Endothelial cell (in vitro differentiated cells): ENCODE results near the gene MRPS11. TPM values are rescaled to one million over a fixed set of nuclear protein-coding genes. Genes with fewer than 3 reads are reported as not detected.

Experiments used
- DNase-seq: peaks from one replicate; pipeline ENCODE4 v3.0.0; 2021; ENCODE audit warnings: low spot score
- H3K27ac Mint-ChIP-seq: one replicate; pipeline ENCODE4 v1.8.0; 2021; ENCODE audit warnings: mixed read lengths, inconsistent platforms; ENCODE audit not compliant: unreplicated experiment
- H3K27me3 Mint-ChIP-seq: one replicate; pipeline ENCODE4 v1.8.0; 2021; ENCODE audit warnings: mild to moderate bottlenecking, moderate library complexity, mixed read lengths, inconsistent platforms; ENCODE audit not compliant: unreplicated experiment
- H3K36me3 Mint-ChIP-seq: one replicate; pipeline ENCODE4 v1.8.0; 2021; ENCODE audit warnings: mild to moderate bottlenecking, low read depth, mixed read lengths, inconsistent platforms; ENCODE audit not compliant: unreplicated experiment
- H3K4me1 Mint-ChIP-seq: one replicate; pipeline ENCODE4 v1.8.0; 2021; ENCODE audit warnings: mild to moderate bottlenecking, mixed read lengths, inconsistent platforms; ENCODE audit not compliant: unreplicated experiment
- H3K4me3 Mint-ChIP-seq: one replicate; pipeline ENCODE4 v1.8.0; 2021; ENCODE audit warnings: mild to moderate bottlenecking, mixed read lengths, inconsistent platforms; ENCODE audit not compliant: unreplicated experiment
- H3K9me3 Mint-ChIP-seq: one replicate; pipeline ENCODE4 v1.8.0; 2021; ENCODE audit warnings: mixed read lengths, inconsistent platforms; ENCODE audit not compliant: unreplicated experiment
- CTCF ChIP-seq: fragments of 200-600 bp; sonication (generic); IDR thresholded peaks from one replicate; pipeline ENCODE4 v1.5.0; 2021; ENCODE audit warnings: antibody characterized with exemption; ENCODE audit not compliant: unreplicated experiment
- long read RNA-seq: library from polyadenylated mRNA; unstranded; transcript quantifications from one replicate; pipeline ENCODE4 v2.0.0, GENCODE V29; 2020; ENCODE audit not compliant: unreplicated experiment
- total RNA-seq: library from RNA; stranded (reverse); fragmentation: NEBNext Ultra II Directional; extraction: Animal tissue kit (Norgen Biotek cat#: 25700); gene quantifications from one replicate; pipeline ENCODE4 v1.2.1, GENCODE V29; 2021; ENCODE audit not compliant: unreplicated experiment

Gene MRPS11
- 42.9 TPM for total RNA-seq
- long read RNA-seq, transcript MRPS11-201 (6 exons, 3,644 nt), result major isoform, 10 of 25 reads
- long read RNA-seq, partial matches to known transcripts, result 6 of 25 reads
- long read RNA-seq, other reads (novel, unspliced or antisense), result 9 of 25 reads

DNA sequence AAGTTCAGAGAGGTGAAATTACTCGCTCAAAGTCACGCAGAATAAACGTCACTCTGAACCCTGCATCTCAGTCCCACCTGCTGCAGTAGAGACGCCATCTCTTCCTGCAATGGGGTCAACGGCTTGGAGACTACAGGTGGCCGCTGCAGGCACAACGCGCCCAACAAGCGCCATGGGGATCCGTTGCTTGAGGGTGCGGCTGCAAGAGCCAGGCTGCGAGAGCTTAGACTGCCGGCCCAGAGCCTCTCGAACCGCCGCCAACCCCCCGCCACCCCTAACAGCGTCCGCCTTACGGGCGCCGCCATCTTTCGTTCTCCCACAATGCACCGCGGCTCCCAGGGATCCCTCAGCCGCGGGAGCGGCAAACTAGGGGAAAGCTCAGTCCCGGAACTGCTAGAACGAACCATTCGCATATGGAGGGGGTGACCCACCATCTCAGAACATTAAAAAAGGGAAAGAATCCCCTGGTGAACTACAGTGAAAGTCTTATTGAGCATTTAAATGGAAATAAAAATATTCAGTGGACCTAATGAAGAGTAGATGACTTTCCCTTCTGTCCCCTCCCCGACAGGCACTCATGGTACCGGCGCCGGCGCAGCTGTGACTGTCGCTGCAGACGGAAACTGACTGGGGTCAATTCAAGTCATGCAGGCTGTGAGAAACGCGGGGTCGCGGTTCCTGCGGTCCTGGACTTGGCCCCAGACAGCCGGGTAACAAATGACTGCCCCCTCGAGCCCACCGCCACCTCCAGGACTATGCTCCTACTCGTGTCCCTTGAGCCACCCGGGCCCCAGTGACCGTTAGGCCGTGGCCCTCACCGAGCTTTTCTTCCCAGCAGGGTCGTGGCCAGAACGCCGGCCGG is at the start of gene MRPS11, which contains the start of gene MRPL46:
Gene MRPS11 (plus strand): TSS at position 636 of the 862 bp plus-strand sequence. CDS start 10 bp downstream, at position 646.
Gene MRPL46 (minus strand): TSS at position 316 of the 862 bp plus-strand sequence. CDS start 11 bp downstream, at position 305.
- no peak for TF ChIP-seq CTCF
- Mint-ChIP-seq H3K9me3 (no peaks in the 10 kb centered on the region), H3K36me3 (peaks cover 3% of the 10 kb centered on the region), H3K27ac (peak within 1 kb of the TSS; percentile 92), H3K27me3 (peaks cover 4% of the 10 kb centered on the region), H3K4me1 (peaks cover 25% of the 10 kb centered on the region), H3K4me3 (peak within 1 kb of the TSS; percentile 92)
- peak; percentile 87 for DNase-seq

GRCh38 chr15:88419830-88420229 is 47.7 kb upstream of the MRPS11 start:
- no peak overlapping the region for H3K4me3 Mint-ChIP-seq
- H3K27ac Mint-ChIP-seq, result no peak overlapping the region
- TF ChIP-seq CTCF, result no peak
- no peaks in the 10 kb centered on the region for H3K27me3 Mint-ChIP-seq
- no peak for DNase-seq
- H3K36me3 Mint-ChIP-seq, result no peaks in the 10 kb centered on the region
- H3K9me3 Mint-ChIP-seq, result no peaks in the 10 kb centered on the region
- no peaks in the 10 kb centered on the region for H3K4me1 Mint-ChIP-seq

- Mint-ChIP-seq H3K27ac (no peak overlapping the region), H3K36me3 (no peaks in the 10 kb centered on the region), H3K9me3 (no peaks in the 10 kb centered on the region), H3K27me3 (no peaks in the 10 kb centered on the region), H3K4me3 (no peak overlapping the region), H3K4me1 (no peaks in the 10 kb centered on the region)
- no peak for TF ChIP-seq CTCF
- DNase-seq, result no peak
Measured at GRCh38 chr15:88423331-88423730, 44.2 kb upstream of the MRPS11 start.

DNA sequence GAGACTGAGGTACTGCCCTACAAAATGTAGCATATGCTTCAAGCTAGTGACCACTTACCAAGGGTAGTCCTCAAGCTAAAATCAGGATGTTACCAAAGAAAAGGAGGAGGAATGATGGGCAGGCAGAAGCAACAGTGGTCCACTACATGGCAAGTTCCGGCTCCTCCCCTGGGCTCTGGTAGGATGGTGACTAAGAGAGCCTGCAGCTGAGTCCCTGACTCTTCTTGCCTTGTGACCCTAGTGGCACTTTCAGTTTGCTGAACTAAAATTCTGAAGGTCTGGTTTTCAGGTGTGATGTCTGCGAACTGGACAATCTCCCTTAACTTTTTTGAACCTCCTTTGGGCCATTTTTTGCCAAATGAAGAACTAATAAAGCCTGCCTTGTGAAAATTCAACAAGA is 41.2 kb upstream of the MRPS11 start:
- no peak for DNase-seq
- no peak overlapping the region for H3K27ac Mint-ChIP-seq
- H3K4me1 Mint-ChIP-seq, result no peaks in the 10 kb centered on the region

More for the DNA sequence above, 41.2 kb upstream of the MRPS11 start:
- no peak overlapping the region for H3K4me3 Mint-ChIP-seq
- no peak for TF ChIP-seq CTCF
- H3K27me3 Mint-ChIP-seq, result peaks cover 2% of the 10 kb centered on the region
- H3K9me3 Mint-ChIP-seq, result no peaks in the 10 kb centered on the region
- H3K36me3 Mint-ChIP-seq, result no peaks in the 10 kb centered on the region
